ENCODE results near the gene IL17B. TPM values are rescaled to one million over a fixed set of nuclear protein-coding genes. Genes with fewer than 3 reads are reported as not detected.

Gene IL17B
- total RNA-seq, 1 experiment from 2014 or later, result not detected

- TF ChIP-seq FOXP4 (CRISPR knock-in tag; IDR thresholded peaks at IDR 0.05) (peak; percentile 85), ATF1 (CRISPR knock-in tag; IDR thresholded peaks at IDR 0.05) (no peak), NFE2L1 (CRISPR knock-in tag; IDR thresholded peaks at IDR 0.05) (no peak), ZNF263 (CRISPR knock-in tag; IDR thresholded peaks at IDR 0.05; ENCODE audit: low read depth) (no peak), IRF2 (CRISPR knock-in tag; IDR thresholded peaks at IDR 0.05; ENCODE audit: borderline replicate concordance, low read depth) (no peak), HMGA2 (CRISPR knock-in tag; IDR thresholded peaks at IDR 0.05) (no peak), FOXP1 (CRISPR knock-in tag; IDR thresholded peaks at IDR 0.05; ENCODE audit: borderline replicate concordance) (peak; percentile 73; the same call in 1 of the 2 replicates), PREB (CRISPR knock-in tag; IDR thresholded peaks at IDR 0.05; ENCODE audit: borderline replicate concordance) (no peak), CREB1 (CRISPR knock-in tag; IDR thresholded peaks at IDR 0.05) (no peak), PRDM15 (CRISPR knock-in tag; IDR thresholded peaks at IDR 0.05) (no peak), IRF1 (CRISPR knock-in tag; IDR thresholded peaks at IDR 0.05) (no peak), ZNF219 (CRISPR knock-in tag; IDR thresholded peaks at IDR 0.05; ENCODE audit: borderline replicate concordance) (no peak), CBFB (CRISPR knock-in tag; IDR thresholded peaks at IDR 0.05; ENCODE audit: low read depth) (peak; percentile 75; the same call in 1 of the 2 replicates), ZNF232 (CRISPR knock-in tag; IDR thresholded peaks at IDR 0.05) (peak; percentile 63), ZNF121 (CRISPR knock-in tag; IDR thresholded peaks at IDR 0.05) (no peak), CDX4 (CRISPR knock-in tag; IDR thresholded peaks at IDR 0.05; ENCODE audit: borderline replicate concordance) (no peak), JUN (CRISPR knock-in tag; IDR thresholded peaks at IDR 0.05) (no peak), FOXK1 (CRISPR knock-in tag; IDR thresholded peaks at IDR 0.05) (peak; percentile 16; the same call in 1 of the 2 replicates), ARID4B (CRISPR knock-in tag; IDR thresholded peaks at IDR 0.05; ENCODE audit: borderline replicate concordance) (no peak; the same call in 1 of the 2 replicates), KAT7 (CRISPR knock-in tag; IDR thresholded peaks at IDR 0.05; ENCODE audit: borderline replicate concordance) (0 out of 2 replicates have a peak, but pooled peaks have one; percentile 43), CTCF (IDR thresholded peaks at IDR 0.05) (no peak), ESRRA (CRISPR knock-in tag; IDR thresholded peaks at IDR 0.05; ENCODE audit: borderline replicate concordance) (peak; percentile 44; the same call in 1 of the 2 replicates), MXD4 (CRISPR knock-in tag; IDR thresholded peaks at IDR 0.05; ENCODE audit: borderline replicate concordance) (no peak)
Measured at GRCh38 chr5:149357370-149358293, 21.5 kb downstream of the IL17B start, which contains the start of gene PCYOX1L (continued).
